ENCODE measurements around the gene SIK2.

The SIK2 gene

GRCh38 chr11:111659201-111660115, 57.2 kb downstream of the SIK2 start:
- H3K27ac ChIP-seq = no peak overlapping the region
- TF ChIP-seq CTCF (conservative IDR thresholded peaks at IDR 0.05; ENCODE audit: low read depth) = no peak
- POLR2A ChIA-PET (ENCODE audit: low non-redundant PET) = no interaction called here
- CTCF ChIA-PET = no interaction called here
- no peak for DNase-seq (ENCODE audit: low spot score)

- TF ChIP-seq CTCF (conservative IDR thresholded peaks at IDR 0.05; ENCODE audit: low read depth) = no peak
- no peak for DNase-seq (ENCODE audit: low spot score)
- H3K27ac ChIP-seq = no peak overlapping the region
- CTCF ChIA-PET = no interaction called here
- POLR2A ChIA-PET (ENCODE audit: low non-redundant PET) = no interaction called here
Measured at GRCh38 chr11:111660822-111661221, 58.6 kb downstream of the SIK2 start.

- ChIA-PET CTCF (interaction anchor here (0.7 to 1.0 kb wide), 2 partner anchors 59 to 167 kb away, joined by 3 to 4 read pairs; no protein-coding TSS in a partner anchor), POLR2A (ENCODE audit: low non-redundant PET) (no interaction called here)
- DNase-seq (ENCODE audit: low spot score) = no peak
- TF ChIP-seq CTCF (conservative IDR thresholded peaks at IDR 0.05; ENCODE audit: low read depth) = no peak
- no peak overlapping the region for H3K27ac ChIP-seq
Measured at GRCh38 chr11:111663820-111664219, 61.6 kb downstream of the SIK2 start.

GRCh38 chr11:111665777-111666176, 63.5 kb downstream of the SIK2 start:
- DNase-seq (ENCODE audit: low spot score) = peak; percentile 20
- ChIA-PET CTCF (no interaction called here), POLR2A (ENCODE audit: low non-redundant PET) (no interaction called here)
- TF ChIP-seq CTCF (conservative IDR thresholded peaks at IDR 0.05; ENCODE audit: low read depth) = no peak
- H3K27ac ChIP-seq = no peak overlapping the region

- ChIA-PET POLR2A (ENCODE audit: low non-redundant PET) (no interaction called here), CTCF (interaction anchor here (1.0 kb wide), 1 partner anchor 8 kb away, joined by 3 read pairs; no protein-coding TSS in a partner anchor)
- TF ChIP-seq CTCF (conservative IDR thresholded peaks at IDR 0.05; ENCODE audit: low read depth) = no peak
- no peak overlapping the region for H3K27ac ChIP-seq
- no peak for DNase-seq (ENCODE audit: low spot score)
Measured at GRCh38 chr11:111668980-111669379, 66.7 kb downstream of the SIK2 start.

- no peak for DNase-seq (ENCODE audit: low spot score)
- no peak overlapping the region for H3K27ac ChIP-seq
- POLR2A ChIA-PET (ENCODE audit: low non-redundant PET) = no interaction called here
- CTCF ChIA-PET = interaction anchor here (0.5 kb wide), 1 partner anchor 67 kb away, joined by 8 read pairs; no protein-coding TSS in a partner anchor
- TF ChIP-seq CTCF (conservative IDR thresholded peaks at IDR 0.05; ENCODE audit: low read depth) = no peak
Measured at GRCh38 chr11:111671383-111671782, 69.1 kb downstream of the SIK2 start.
